Astrocyte (in vitro differentiated cells and primary cell): ENCODE measurements around the gene CAMK1D. TPM values are rescaled to one million over a fixed set of nuclear protein-coding genes. Genes with fewer than 3 reads are reported as not detected.

Experiments used
- DNase-seq: peaks from one replicate; pipeline ENCODE4 v3.0.0-alpha.2; 2010; ENCODE audit warnings: low read depth
- FAIRE-seq: peaks from 2 replicates; lab custom pipeline; 2011; peaks lifted over from hg19 to GRCh38; lab: Jason Lieb, UNC
- H2AFZ ChIP-seq: 2 replicates; pipeline ENCODE4 v1.6.0; 2012; ENCODE audit warnings: low read depth, low read length, inconsistent platforms
- H3K27ac ChIP-seq: 2 replicates; pipeline ENCODE4 v1.5.1; 2011; ENCODE audit warnings: low read depth, low read length, inconsistent platforms
- H3K27me3 ChIP-seq: 2 replicates; pipeline ENCODE4 v1.6.0; 2011; ENCODE audit warnings: low read length, inconsistent platforms; ENCODE audit not compliant: insufficient read depth
- H3K36me3 ChIP-seq: 2 replicates; pipeline ENCODE4 v1.5.1; 2011; ENCODE audit warnings: low read length, inconsistent platforms; ENCODE audit not compliant: insufficient read depth
- H3K4me1 ChIP-seq: 2 replicates; pipeline ENCODE4 v1.5.1; 2011; ENCODE audit warnings: low read length, inconsistent platforms; ENCODE audit not compliant: insufficient read depth
- H3K4me2 ChIP-seq: 2 replicates; pipeline ENCODE4 v1.6.0; 2012; ENCODE audit warnings: low read length, inconsistent platforms
- H3K4me3 ChIP-seq: 2 replicates; pipeline ENCODE4 v1.5.1; 2011; ENCODE audit warnings: low read depth, mild to moderate bottlenecking, low read length, inconsistent platforms; ENCODE audit not compliant: insufficient read depth
- H3K79me2 ChIP-seq: 2 replicates; pipeline ENCODE4 v1.6.0; 2012; ENCODE audit warnings: mild to moderate bottlenecking, low read length, inconsistent platforms; ENCODE audit not compliant: insufficient read depth
- H3K9ac ChIP-seq: 2 replicates; pipeline ENCODE4 v1.6.0; 2012; ENCODE audit warnings: mild to moderate bottlenecking, low read length, inconsistent platforms
- H3K9me3 ChIP-seq: 2 replicates; pipeline ENCODE4 v1.5.1; 2012; ENCODE audit warnings: low read depth, mild to moderate bottlenecking, low read length, inconsistent platforms; ENCODE audit not compliant: insufficient read depth
- H4K20me1 ChIP-seq: 2 replicates; pipeline ENCODE4 v1.6.0; 2012; ENCODE audit warnings: low read length, inconsistent platforms; ENCODE audit not compliant: insufficient read depth
- H3K27ac Mint-ChIP-seq: one replicate; pipeline ENCODE4 v1.8.0; 2021; ENCODE audit warnings: mild to moderate bottlenecking, mixed read lengths; ENCODE audit not compliant: unreplicated experiment
- H3K27me3 Mint-ChIP-seq: one replicate; pipeline ENCODE4 v1.8.0; 2021; ENCODE audit warnings: low read depth, mixed read lengths; ENCODE audit not compliant: unreplicated experiment
- H3K36me3 Mint-ChIP-seq: one replicate; pipeline ENCODE4 v1.8.0; 2021; ENCODE audit warnings: low read depth, mixed read lengths; ENCODE audit not compliant: unreplicated experiment
- H3K4me1 Mint-ChIP-seq: one replicate; pipeline ENCODE4 v1.8.0; 2021; ENCODE audit warnings: low read depth, mixed read lengths; ENCODE audit not compliant: unreplicated experiment
- H3K4me3 Mint-ChIP-seq: one replicate; pipeline ENCODE4 v1.8.0; 2021; ENCODE audit warnings: mild to moderate bottlenecking, moderate library complexity, mixed read lengths; ENCODE audit not compliant: unreplicated experiment
- H3K9me3 Mint-ChIP-seq: one replicate; pipeline ENCODE4 v1.8.0; 2021; ENCODE audit warnings: mild to moderate bottlenecking, mixed read lengths; ENCODE audit not compliant: unreplicated experiment
- CTCF ChIP-seq: IDR thresholded peaks from 2 replicates; pipeline ENCODE4 v1.5.1; 2011; ENCODE audit warnings: low read depth, mild to moderate bottlenecking, inconsistent platforms, low read length, moderate library complexity; ENCODE audit not compliant: insufficient read depth
- EZH2 ChIP-seq: IDR thresholded peaks from 2 replicates; pipeline ENCODE4 v1.6.1; 2012; ENCODE audit warnings: mild to moderate bottlenecking, low read length, inconsistent platforms; ENCODE audit not compliant: insufficient read depth
- total RNA-seq: library from RNA; stranded (reverse); gene quantifications from 2 replicates; pipeline ENCODE4 v1.2.1, GENCODE V29; 2021

Gene CAMK1D
- total RNA-seq, 1 donor from 2014 or later: 23.6 TPM

- no peaks in the 10 kb centered on the region for H3K79me2 ChIP-seq
- H3K4me1 Mint-ChIP-seq: no peaks in the 10 kb centered on the region
- peaks cover 8% of the 10 kb centered on the region for H3K36me3 Mint-ChIP-seq
- H4K20me1 ChIP-seq: peaks cover 4% of the 10 kb centered on the region
- H3K4me2 ChIP-seq: no peak overlapping the region
- no peak overlapping the region for H3K9ac ChIP-seq
- H3K36me3 ChIP-seq: no peaks in the 10 kb centered on the region
- no peaks in the 10 kb centered on the region for H3K9me3 ChIP-seq
- H3K27me3 Mint-ChIP-seq: no peaks in the 10 kb centered on the region
- TF ChIP-seq CTCF: no peak
- no peak for TF ChIP-seq EZH2
- no peak overlapping the region for H3K27ac ChIP-seq
- H3K4me1 ChIP-seq: no peaks in the 10 kb centered on the region
- H3K27ac Mint-ChIP-seq: no peak overlapping the region
- no peaks in the 10 kb centered on the region for H3K27me3 ChIP-seq
- peaks cover 3% of the 10 kb centered on the region for H3K9me3 Mint-ChIP-seq
- no peak overlapping the region for H3K4me3 Mint-ChIP-seq
- no peak for DNase-seq
- no peak overlapping the region for H3K4me3 ChIP-seq
- FAIRE-seq: no peak
- no peak overlapping the region for H2AFZ ChIP-seq
Measured at GRCh38 chr10:12657489-12657888, 308.1 kb downstream of the CAMK1D start.

GRCh38 chr10:12658526-12658925, 309.2 kb downstream of the CAMK1D start:
- Mint-ChIP-seq H3K9me3 (peaks cover 3% of the 10 kb centered on the region), H3K27ac (no peak overlapping the region), H3K36me3 (peaks cover 8% of the 10 kb centered on the region), H3K4me3 (no peak overlapping the region), H3K27me3 (no peaks in the 10 kb centered on the region), H3K4me1 (no peaks in the 10 kb centered on the region)
- H3K4me2 ChIP-seq: no peak overlapping the region
- no peaks in the 10 kb centered on the region for H3K27me3 ChIP-seq
- no peaks in the 10 kb centered on the region for H3K9me3 ChIP-seq
- no peak overlapping the region for H3K9ac ChIP-seq
- H3K79me2 ChIP-seq: no peaks in the 10 kb centered on the region
- no peaks in the 10 kb centered on the region for H3K4me1 ChIP-seq
- no peak for TF ChIP-seq CTCF
- TF ChIP-seq EZH2: no peak
- DNase-seq (no peak), FAIRE-seq (no peak)
- no peak overlapping the region for H3K4me3 ChIP-seq
- H3K27ac ChIP-seq: no peak overlapping the region
- H3K36me3 ChIP-seq: no peaks in the 10 kb centered on the region
- H2AFZ ChIP-seq: no peak overlapping the region
- peaks cover 7% of the 10 kb centered on the region for H4K20me1 ChIP-seq

- no peaks in the 10 kb centered on the region for H3K36me3 ChIP-seq
Measured at GRCh38 chr10:12659706-12660105, 310.4 kb downstream of the CAMK1D start.

More at GRCh38 chr10:12659706-12660105, 310.4 kb downstream of the CAMK1D start:
- Mint-ChIP-seq H3K27ac (no peak overlapping the region), H3K9me3 (peaks cover 3% of the 10 kb centered on the region), H3K4me1 (peaks cover 1% of the 10 kb centered on the region), H3K4me3 (no peak overlapping the region), H3K27me3 (no peaks in the 10 kb centered on the region), H3K36me3 (peaks cover 5% of the 10 kb centered on the region)
- Histone ChIP-seq H3K4me3 (no peak overlapping the region), H3K27ac (no peak overlapping the region), H3K9ac (no peak overlapping the region), H3K9me3 (no peaks in the 10 kb centered on the region), H4K20me1 (peaks cover 7% of the 10 kb centered on the region), H3K4me1 (no peaks in the 10 kb centered on the region), H3K79me2 (no peaks in the 10 kb centered on the region), H3K27me3 (no peaks in the 10 kb centered on the region), H3K4me2 (no peak overlapping the region), H2AFZ (no peak overlapping the region)
- FAIRE-seq (no peak), DNase-seq (no peak)
- TF ChIP-seq CTCF (no peak), EZH2 (no peak)
